GDM1 (cell line): ENCODE results near the gene PCDH17.

Experiments used
- DNase-seq: peaks from one replicate; lab custom pipeline; 2025; lab: John Stamatoyannopoulos, UW

Gene PCDH17

GRCh38 chr13:57634839-57635165 lies 3.3 kb downstream of the PCDH17 start:
- DNase-seq, result no peak

GRCh38 chr13:57635541-57636085 lies 4.1 kb downstream of the PCDH17 start:
- no peak for DNase-seq

GRCh38 chr13:57636816-57637215 lies 5.3 kb downstream of the PCDH17 start:
- no peak for DNase-seq

- DNase-seq, result no peak
Observed at GRCh38 chr13:57637515-57637914, 6.0 kb downstream of the PCDH17 start.

GRCh38 chr13:57638186-57638890 lies 6.8 kb downstream of the PCDH17 start:
- no peak for DNase-seq

- DNase-seq, result no peak
Observed at GRCh38 chr13:57640607-57641006, 9.1 kb downstream of the PCDH17 start.

- no peak for DNase-seq
Observed at GRCh38 chr13:57641051-57641450, 9.5 kb downstream of the PCDH17 start.

- DNase-seq, result no peak
Observed at GRCh38 chr13:57644106-57644505, 12.6 kb downstream of the PCDH17 start.

- DNase-seq, result no peak
Observed at GRCh38 chr13:57653229-57653989, 21.9 kb downstream of the PCDH17 start.

- no peak for DNase-seq
Observed at GRCh38 chr13:57665481-57665880, 33.9 kb downstream of the PCDH17 start.

GRCh38 chr13:57666131-57666953 lies 34.8 kb downstream of the PCDH17 start:
- DNase-seq, result no peak

GRCh38 chr13:57672168-57672567 lies 40.6 kb downstream of the PCDH17 start:
- DNase-seq, result no peak

GRCh38 chr13:57673197-57673596 lies 41.7 kb downstream of the PCDH17 start:
- no peak for DNase-seq

- DNase-seq, result no peak
Observed at GRCh38 chr13:57675526-57675925, 44.0 kb downstream of the PCDH17 start.

- no peak for DNase-seq
Observed at GRCh38 chr13:57680609-57681008, 49.1 kb downstream of the PCDH17 start.

- DNase-seq, result no peak
Observed at GRCh38 chr13:57682128-57682716, 50.7 kb downstream of the PCDH17 start.

- no peak for DNase-seq
Observed at GRCh38 chr13:57698851-57699250, 67.3 kb downstream of the PCDH17 start.

GRCh38 chr13:57704031-57704430 lies 72.5 kb downstream of the PCDH17 start:
- no peak for DNase-seq

GRCh38 chr13:57716295-57716694 lies 84.8 kb downstream of the PCDH17 start:
- DNase-seq, result no peak

GRCh38 chr13:57724486-57725272 lies 93.1 kb downstream of the PCDH17 start:
- DNase-seq, result no peak

GRCh38 chr13:57725480-57725879 lies 93.9 kb downstream of the PCDH17 start:
- DNase-seq, result no peak
